Measurements from ENCODE around the gene NES.
A peak's percentile ranks its signal among the peaks of the same experiment; 100 is the strongest.
"Not testable (repeated sequence)": the region's sequence is repeated elsewhere in the genome, so short reads cannot be mapped to it uniquely, and the experiment has no call there.

Gene NES

DNA sequence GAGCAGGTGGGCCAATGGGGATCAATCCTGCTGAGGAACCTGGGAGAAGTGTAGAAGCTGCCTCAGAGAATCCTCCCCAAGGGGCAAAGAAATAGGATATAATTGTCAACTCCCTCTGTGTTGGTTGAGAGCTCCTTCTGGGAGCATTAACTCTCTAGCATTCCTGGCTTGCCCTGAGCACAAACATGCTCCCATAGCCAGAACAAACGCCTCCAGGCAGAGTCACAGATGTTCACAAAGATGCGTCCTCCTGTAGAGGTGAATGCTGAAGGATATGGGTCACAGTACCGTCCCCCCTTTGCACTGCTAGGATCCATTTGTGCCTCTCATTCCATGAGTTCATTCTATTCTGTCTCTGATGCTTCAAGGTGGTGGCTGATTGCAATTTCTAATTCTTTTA is 44.9 kb downstream of the NES start:
- TF ChIP-seq ZFX (IDR thresholded peaks at IDR 0.05; ENCODE audit: borderline replicate concordance): no peak
- TF ChIP-seq, protein P1, sequence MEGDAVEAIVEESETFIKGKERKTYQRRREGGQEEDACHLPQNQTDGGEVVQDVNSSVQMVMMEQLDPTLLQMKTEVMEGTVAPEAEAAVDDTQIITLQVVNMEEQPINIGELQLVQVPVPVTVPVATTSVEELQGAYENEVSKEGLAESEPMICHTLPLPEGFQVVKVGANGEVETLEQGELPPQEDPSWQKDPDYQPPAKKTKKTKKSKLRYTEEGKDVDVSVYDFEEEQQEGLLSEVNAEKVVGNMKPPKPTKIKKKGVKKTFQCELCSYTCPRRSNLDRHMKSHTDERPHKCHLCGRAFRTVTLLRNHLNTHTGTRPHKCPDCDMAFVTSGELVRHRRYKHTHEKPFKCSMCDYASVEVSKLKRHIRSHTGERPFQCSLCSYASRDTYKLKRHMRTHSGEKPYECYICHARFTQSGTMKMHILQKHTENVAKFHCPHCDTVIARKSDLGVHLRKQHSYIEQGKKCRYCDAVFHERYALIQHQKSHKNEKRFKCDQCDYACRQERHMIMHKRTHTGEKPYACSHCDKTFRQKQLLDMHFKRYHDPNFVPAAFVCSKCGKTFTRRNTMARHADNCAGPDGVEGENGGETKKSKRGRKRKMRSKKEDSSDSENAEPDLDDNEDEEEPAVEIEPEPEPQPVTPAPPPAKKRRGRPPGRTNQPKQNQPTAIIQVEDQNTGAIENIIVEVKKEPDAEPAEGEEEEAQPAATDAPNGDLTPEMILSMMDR (IDR thresholded peaks at IDR 0.05): no peak
- no peak overlapping the region for H3K27ac ChIP-seq

DNA sequence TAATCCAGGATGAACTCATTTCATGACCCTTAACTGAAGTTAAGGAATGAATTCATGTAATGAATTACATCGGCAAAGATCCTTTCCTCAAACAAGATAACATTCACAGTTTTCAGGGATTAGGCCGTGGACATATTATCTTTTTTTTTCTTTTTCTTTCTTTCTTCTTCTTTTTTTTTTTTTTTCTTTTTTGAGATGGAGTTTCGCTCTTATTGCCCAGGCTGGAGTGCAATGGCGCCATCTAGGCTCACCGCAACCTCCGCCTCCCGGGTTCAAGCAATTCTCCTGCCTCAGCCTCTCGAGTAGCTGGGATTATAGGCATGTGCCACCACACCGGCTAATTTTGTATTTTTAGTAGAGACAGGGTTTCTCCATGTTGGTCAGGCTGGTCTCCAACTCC is 46.1 kb downstream of the NES start:
- TF ChIP-seq, protein P1 (IDR thresholded peaks at IDR 0.05): peak; percentile 75
- H3K27ac ChIP-seq: not testable (repeated sequence)

- TF ChIP-seq ZFX (IDR thresholded peaks at IDR 0.05; ENCODE audit: borderline replicate concordance): no peak
- TF ChIP-seq, protein P1 (IDR thresholded peaks at IDR 0.05): no peak
- no peak overlapping the region for H3K27ac ChIP-seq
Measured at GRCh38 chr1:156629823-156630449, 47.3 kb downstream of the NES start.

GRCh38 chr1:156627313-156627880 is 49.8 kb downstream of the NES start:
- no peak overlapping the region for H3K27ac ChIP-seq

GRCh38 chr1:156626079-156626438 is 51.1 kb downstream of the NES start:
- TF ChIP-seq ZFX (IDR thresholded peaks at IDR 0.05; ENCODE audit: borderline replicate concordance): no peak
- TF ChIP-seq, protein P1 (IDR thresholded peaks at IDR 0.05): peak; percentile 83
- no peak overlapping the region for H3K27ac ChIP-seq

More at GRCh38 chr1:156627313-156627880, 49.8 kb downstream of the NES start:
- TF ChIP-seq, protein P1 (IDR thresholded peaks at IDR 0.05): peak; percentile 98
- no peak for TF ChIP-seq ZFX (IDR thresholded peaks at IDR 0.05; ENCODE audit: borderline replicate concordance)

- TF ChIP-seq, protein P1 (IDR thresholded peaks at IDR 0.05): peak; percentile 99
- TF ChIP-seq ZFX (IDR thresholded peaks at IDR 0.05; ENCODE audit: borderline replicate concordance): no peak
- no peak overlapping the region for H3K27ac ChIP-seq
Measured at GRCh38 chr1:156625436-156626078, 51.6 kb downstream of the NES start.

GRCh38 chr1:156624814-156625435 is 52.3 kb downstream of the NES start:
- no peak overlapping the region for H3K27ac ChIP-seq
- TF ChIP-seq, protein P1 (IDR thresholded peaks at IDR 0.05): no peak
- TF ChIP-seq ZFX (IDR thresholded peaks at IDR 0.05; ENCODE audit: borderline replicate concordance): no peak
